ENCODE results near the gene PDGFD.

The PDGFD gene

DNA sequence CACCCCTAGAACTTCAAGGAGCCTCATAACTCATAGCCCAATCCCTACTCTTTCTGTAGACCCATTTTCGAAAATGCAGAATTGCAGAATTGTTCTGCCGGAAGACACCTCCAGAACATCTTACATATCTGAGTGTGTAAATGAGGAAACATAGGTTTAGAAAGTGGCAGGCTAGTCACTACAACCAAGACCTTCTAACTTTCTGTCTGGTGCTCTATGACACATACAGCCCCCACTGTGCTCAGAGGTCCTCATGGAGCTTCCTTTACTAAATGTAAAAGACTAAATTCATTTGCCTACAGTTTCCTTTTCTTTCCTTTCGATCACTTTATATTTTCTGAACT, 259.7 kb downstream of the PDGFD start:
- DNase-seq: no peak

DNA sequence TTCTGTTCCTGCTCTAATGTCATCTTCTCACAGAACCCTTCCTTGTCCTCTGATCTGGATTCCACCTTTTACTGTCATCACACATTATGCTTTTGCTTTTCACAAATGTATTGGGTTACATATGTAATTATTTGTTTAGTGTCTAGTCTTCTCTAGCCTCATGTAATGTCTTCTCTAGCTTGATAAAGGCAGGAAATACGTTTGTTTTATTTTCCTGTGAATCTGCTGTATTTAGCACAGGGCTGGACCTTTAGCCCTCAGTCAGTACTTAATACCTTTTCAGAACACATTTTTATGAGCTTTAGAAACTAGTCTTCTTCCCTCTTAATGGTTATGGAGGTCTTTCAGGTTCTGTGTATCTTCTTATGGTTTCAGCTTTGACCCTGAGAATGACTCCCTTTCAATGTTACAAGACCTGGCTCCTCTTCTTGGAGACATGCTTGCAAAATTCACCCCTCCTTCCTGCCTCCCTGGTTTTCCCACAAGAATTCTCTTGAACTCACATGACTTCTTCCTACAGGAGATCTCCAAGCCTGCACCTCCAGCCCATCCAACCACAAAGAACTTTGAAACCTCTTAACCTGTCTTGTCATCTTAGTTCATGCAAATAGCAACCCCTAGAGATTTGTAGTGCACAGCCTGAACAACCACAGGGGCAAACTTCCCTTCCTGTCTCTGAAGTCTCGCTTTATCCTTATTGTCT, 260.2 kb downstream of the PDGFD start:
- DNase-seq: no peak

DNA sequence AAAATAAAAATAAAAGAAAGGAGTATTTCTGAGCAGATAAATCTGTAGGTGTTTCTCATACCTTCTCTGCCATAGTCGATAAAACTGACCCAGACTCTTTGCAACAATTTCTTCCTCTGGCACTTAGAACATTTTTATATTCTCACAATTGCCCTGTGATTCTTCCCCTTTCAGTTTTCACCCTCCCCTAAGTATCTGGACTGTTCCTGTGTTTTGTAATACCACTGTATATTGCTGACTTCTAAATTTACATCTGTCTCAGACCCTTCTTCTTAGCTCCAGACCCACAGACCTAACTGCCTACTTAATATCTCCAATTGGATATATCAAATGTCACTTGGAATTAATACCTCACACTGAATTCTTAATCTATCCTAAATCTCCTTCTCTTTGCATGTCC, 261.0 kb downstream of the PDGFD start:
- DNase-seq: no peak

GRCh38 chr11:103901656-103902055, 262.3 kb downstream of the PDGFD start:
- no peak for DNase-seq

DNA sequence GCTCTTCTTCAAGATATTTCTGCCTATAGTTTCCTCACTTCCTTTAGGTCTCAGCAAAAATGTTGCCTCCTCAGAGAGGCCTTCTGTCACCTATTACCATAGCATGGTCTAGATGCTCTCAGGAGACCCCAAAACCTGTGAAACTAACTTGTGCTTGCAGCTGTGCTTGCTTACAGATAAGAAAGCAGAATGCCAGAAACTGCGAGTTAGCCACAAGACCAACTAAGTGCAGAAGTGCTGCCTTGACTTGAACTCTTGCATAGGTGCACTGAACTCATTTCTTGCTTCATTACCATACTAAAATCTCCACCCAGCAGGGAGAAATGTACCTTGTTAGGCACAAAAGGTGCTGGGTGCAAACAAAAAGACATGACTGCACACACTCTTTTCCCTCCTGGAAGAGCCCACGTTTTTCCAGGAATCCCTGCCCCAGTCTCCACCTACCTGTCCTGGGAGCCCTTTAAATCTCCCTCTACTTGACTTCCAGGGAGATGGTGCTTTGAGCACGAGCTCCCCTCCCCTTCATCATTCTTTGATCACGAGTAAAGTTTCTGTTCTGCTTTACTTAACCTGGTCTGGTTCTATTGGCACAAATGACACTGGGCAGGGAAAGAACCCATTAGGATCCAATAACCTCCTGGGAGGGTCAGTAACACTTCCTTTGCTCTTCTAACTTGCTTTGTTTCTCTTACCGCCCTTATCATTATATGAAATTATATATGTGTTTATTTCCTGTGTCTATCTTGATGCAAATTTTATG, 265.2 kb downstream of the PDGFD start:
- no peak for DNase-seq

DNA sequence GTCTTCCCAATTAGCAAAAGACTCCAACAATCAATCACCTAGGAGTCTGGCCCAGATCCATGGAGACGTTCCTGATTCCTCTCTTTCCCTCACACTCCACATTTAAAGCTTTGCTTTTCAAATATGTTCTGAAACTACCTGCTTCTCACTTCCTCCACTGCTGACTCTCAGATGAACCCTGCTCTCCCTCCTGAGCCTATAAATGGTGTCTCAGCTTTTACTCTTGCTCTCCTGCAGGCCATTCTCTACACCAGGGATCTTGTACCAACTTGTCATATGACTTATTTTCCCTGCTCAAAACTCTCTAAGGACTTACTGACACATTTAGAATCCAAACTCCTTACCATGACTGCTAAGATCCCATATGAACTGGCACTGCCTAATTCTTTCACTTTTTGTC, 265.9 kb downstream of the PDGFD start:
- no peak for DNase-seq

GRCh38 chr11:103897160-103897936, 266.6 kb downstream of the PDGFD start:
- DNase-seq: no peak

- DNase-seq: no peak
Measured at GRCh38 chr11:103895106-103895505, 268.8 kb downstream of the PDGFD start.

DNA sequence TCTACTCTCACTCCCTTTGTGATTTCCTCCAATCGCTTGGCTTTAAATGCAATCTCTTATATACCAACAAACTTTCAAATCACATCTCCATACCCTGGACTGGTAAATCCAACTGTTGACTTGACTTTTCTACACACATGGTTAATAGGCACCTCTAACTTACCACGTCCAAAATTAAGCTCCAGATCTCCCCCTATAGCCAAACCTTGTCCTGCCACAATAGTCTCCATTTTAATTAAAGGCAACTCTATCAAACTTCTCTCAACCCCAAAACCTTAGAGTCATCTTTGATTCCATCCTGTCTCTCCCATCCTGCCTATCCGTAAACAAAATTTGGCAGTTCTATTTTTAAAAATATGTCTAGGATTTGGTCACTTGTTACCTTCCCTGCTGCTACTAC, 269.3 kb downstream of the PDGFD start:
- DNase-seq: no peak

GRCh38 chr11:103894034-103894433, 269.9 kb downstream of the PDGFD start:
- no peak for DNase-seq

DNA sequence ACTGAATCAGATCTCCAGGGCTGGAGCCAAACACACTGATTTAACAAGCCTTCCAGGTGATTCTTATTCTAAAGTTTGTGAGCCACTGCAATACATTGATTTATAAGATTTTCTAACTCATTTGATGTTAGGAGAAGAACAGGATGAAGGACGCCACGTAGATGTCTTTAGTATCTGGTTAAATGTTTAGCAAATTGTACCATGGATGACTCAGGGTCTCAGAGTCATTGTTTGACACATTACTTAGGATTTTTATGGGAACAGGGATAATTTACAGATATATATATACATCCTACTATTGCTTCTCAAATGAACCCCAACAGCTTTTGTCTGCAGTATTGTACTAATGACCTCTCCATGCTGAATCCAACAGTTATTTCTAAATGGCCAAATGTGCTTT, 270.6 kb downstream of the PDGFD start:
- DNase-seq: no peak

- no peak for DNase-seq
Measured at GRCh38 chr11:103892603-103893002, 271.3 kb downstream of the PDGFD start.

GRCh38 chr11:103890654-103891053, 273.3 kb downstream of the PDGFD start:
- no peak for DNase-seq

DNA sequence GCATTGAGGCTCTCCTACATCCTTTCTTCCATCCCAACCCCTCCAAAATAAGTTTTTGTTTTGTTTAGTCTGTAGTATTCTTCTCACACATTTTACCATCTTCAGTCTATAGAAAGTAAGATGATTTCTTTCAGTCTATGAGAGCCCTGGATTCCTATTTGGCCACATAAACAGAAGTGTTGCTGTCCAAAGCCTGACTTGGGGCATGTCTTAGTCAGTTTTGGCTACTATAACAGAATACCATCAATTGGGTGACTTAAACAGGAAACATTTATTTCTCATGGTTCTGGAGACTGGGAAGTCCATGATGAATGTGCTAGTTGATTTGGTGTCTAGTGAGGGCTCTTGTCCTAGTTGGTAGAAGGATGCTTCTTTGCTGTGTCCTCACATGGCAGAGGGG, 274.3 kb downstream of the PDGFD start:
- no peak for DNase-seq

GRCh38 chr11:103888541-103888951, 275.4 kb downstream of the PDGFD start:
- no peak for DNase-seq

- no peak for DNase-seq
Measured at GRCh38 chr11:103887001-103887658, 276.8 kb downstream of the PDGFD start.

DNA sequence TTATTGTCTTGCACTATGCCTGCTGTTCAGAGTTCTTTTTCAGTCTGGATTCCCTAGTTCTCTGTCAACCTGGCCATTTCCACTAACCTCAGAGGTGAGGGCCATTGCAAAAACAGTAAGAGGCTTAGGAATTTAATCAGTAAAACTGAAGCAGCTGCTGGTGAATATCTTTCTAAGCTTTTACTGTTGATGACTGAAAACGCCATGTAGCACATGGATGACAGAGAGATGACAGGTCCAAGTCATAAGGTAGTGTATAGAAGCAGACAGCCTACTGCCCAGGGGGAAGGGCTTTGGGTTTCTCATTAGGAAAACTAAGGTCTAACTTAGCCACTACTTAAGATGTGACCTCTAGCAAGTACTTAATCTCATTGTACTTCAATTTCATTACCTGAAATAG, 280.1 kb downstream of the PDGFD start:
- DNase-seq: no peak

DNA sequence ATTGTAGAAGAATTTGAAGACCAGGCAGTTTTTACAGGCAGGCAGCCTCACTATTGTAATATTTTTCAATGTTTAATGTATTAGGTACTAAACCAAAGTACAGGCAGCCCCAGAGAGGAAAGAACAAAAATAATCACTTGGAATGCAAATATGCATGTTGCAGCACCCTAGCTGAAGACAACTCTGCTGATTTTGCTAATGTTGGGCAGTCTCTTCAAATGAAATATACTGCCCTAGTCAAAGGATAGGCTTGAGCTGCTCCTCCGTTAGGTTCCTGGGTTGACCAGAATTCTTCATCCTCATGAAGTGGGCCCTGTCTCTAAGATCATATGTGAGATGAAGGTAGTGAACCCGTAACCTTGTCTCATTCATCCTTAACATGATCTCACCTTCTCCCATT, 280.7 kb downstream of the PDGFD start:
- DNase-seq: no peak

- DNase-seq: no peak
Measured at GRCh38 chr11:103881584-103881983, 282.4 kb downstream of the PDGFD start.

GRCh38 chr11:103880968-103881367, 283.0 kb downstream of the PDGFD start:
- no peak for DNase-seq

- no peak for DNase-seq
Measured at GRCh38 chr11:103878646-103879045, 285.3 kb downstream of the PDGFD start.

DNA sequence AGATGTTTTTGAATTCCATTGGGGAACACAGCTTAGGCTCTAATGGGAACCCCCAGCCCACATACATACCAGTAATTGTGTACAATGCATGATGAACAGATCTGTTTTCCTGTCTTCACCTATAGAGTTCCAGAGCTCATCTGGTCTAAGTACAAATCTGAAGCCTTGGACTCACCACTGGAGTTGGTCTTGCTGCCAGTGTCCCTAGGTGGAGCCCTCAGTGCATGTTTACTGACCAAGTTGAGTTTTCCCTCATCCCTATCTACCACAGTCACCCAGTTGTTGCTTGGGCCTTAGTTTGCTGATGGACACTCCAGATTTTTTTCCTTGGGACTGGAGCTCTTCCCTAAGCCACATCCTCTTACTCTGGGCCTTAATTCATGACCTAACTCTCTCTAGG, 286.7 kb downstream of the PDGFD start:
- no peak for DNase-seq

DNA sequence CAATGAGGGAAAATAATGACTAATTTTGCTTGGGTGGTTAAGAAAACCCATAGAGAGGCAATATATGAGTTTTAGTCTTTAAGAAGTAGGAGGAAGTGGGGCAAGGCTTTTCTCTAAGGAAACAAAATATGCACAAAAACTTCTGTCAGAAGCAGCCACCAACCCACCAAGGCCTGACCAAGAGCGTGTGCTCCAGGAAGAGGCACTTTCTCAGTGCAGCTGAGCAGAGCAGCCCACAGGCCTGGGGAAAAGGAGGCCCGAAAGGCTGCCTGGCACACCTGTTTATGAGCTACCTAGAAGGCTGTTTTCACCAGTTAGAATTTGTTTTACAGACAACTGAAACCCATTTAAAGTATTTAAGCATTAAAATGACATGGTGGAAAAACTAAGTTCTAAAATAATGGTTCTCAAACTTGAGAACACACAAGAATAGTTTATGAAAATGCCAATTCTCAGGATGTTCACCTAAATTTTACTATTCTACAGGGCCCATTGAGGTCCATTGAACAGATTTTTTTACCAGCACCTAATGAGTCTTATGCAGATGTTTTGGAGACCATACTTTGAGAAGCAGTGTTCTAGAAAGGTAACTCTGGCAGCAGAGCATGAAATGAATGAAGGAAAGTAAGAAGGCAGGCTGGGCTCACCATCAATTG, 288.0 kb downstream of the PDGFD start:
- DNase-seq: no peak

All from NCI-H2171 (cell line).